HFFc6 (cell line): ENCODE results near the gene EI24. TPM values are rescaled to one million over a fixed set of nuclear protein-coding genes. Genes with fewer than 3 reads are reported as not detected.

Source experiments
- DNase-seq: peaks from one replicate; pipeline ENCODE4 v3.0.0-alpha.2; 2018
- H3K27ac Mint-ChIP-seq: 2 replicates; pipeline ENCODE4 v1.8.0; 2020; ENCODE audit warnings: mild to moderate bottlenecking, mixed read lengths
- H3K27me3 Mint-ChIP-seq: 2 replicates; pipeline ENCODE4 v1.8.0; 2021; ENCODE audit warnings: mild to moderate bottlenecking, moderate library complexity, mixed read lengths; ENCODE audit not compliant: insufficient read depth
- H3K36me3 Mint-ChIP-seq: 2 replicates; pipeline ENCODE4 v1.8.0; 2021; ENCODE audit warnings: low read depth, mixed read lengths
- H3K4me1 Mint-ChIP-seq: 2 replicates; pipeline ENCODE4 v1.8.0; 2020; ENCODE audit warnings: low read depth, mixed read lengths
- H3K4me3 Mint-ChIP-seq: 2 replicates; pipeline ENCODE4 v1.8.0; 2020; ENCODE audit warnings: mild to moderate bottlenecking, moderate library complexity, mixed read lengths
- H3K9me3 Mint-ChIP-seq: 2 replicates; pipeline ENCODE4 v1.8.0; 2020; ENCODE audit warnings: mild to moderate bottlenecking, mixed read lengths
- total RNA-seq, 6 experiments: library from RNA; stranded (reverse); fragmentation: NEBNext Ultra II Directional; extraction: Animal tissue kit (Norgen Biotek cat#: 25700); gene quantifications; 2 replicates in 1 of 6; 3 replicates in 5 of 6; pipeline ENCODE4 v1.2.3, GENCODE V29; 2021
- TF ChIP-seq, protein P1 (sequence below): fragments of 200-600 bp; sonication (generic); IDR thresholded peaks from 2 replicates; pipeline ENCODE4 v1.5.0; 2021; ENCODE audit warnings: antibody characterized with exemption, mild to moderate bottlenecking

The EI24 gene
- total RNA-seq, 6 experiments from 2014 or later: 73.8 to 92.1 (median 86.0) TPM

DNA sequence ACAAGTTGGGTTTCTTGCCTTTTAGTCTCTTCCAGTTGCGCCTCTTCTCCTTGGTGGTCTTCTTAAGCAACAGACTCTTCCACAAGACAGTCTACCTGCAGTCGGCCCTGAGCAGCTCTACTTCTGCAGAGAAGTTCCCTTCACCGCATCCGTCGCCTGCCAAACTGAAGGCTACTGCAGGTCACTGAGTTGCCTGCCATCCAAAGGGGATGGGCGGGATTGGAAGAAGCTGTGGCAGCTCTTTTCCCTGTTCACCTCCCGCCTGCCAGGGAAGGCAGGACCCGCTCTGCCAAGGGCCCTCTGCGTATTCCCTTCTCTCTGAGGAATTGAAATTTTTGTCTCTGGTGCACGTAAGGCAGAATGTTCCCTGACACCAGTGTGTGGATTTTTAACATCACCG, 14.2 kb downstream of the EI24 start:
- Mint-ChIP-seq H3K27ac (no peak overlapping the region), H3K27me3 (peaks cover 1% of the 10 kb centered on the region; the same call in 1 of the 2 replicates), H3K4me3 (no peak overlapping the region), H3K36me3 (peaks cover 26% of the 10 kb centered on the region), H3K9me3 (no peaks in the 10 kb centered on the region), H3K4me1 (peaks cover 11% of the 10 kb centered on the region)
- no peak for DNase-seq
- TF ChIP-seq, protein P1, sequence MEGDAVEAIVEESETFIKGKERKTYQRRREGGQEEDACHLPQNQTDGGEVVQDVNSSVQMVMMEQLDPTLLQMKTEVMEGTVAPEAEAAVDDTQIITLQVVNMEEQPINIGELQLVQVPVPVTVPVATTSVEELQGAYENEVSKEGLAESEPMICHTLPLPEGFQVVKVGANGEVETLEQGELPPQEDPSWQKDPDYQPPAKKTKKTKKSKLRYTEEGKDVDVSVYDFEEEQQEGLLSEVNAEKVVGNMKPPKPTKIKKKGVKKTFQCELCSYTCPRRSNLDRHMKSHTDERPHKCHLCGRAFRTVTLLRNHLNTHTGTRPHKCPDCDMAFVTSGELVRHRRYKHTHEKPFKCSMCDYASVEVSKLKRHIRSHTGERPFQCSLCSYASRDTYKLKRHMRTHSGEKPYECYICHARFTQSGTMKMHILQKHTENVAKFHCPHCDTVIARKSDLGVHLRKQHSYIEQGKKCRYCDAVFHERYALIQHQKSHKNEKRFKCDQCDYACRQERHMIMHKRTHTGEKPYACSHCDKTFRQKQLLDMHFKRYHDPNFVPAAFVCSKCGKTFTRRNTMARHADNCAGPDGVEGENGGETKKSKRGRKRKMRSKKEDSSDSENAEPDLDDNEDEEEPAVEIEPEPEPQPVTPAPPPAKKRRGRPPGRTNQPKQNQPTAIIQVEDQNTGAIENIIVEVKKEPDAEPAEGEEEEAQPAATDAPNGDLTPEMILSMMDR: no peak

DNA sequence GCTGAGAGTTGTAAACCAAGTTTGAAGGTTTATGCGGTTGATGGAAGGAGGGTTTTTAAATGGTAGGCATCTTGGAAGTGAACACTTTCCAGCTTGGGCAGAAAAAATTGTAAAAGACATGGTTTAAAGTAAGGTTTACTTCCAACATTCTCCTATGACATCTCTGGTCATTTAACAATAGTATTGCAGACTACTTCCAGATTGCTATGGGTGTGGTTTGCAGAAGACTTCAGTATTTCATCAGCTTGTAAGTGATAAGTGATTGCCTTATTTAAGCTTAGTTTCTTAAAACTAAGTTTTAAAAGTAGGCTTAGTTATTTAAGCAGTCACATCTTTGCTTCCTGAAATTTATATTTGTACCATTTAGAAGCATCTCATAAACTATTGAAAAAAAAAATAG, 16.2 kb downstream of the EI24 start:
- Mint-ChIP-seq H3K27ac (no peak overlapping the region), H3K4me3 (no peak overlapping the region), H3K4me1 (peaks cover 19% of the 10 kb centered on the region), H3K36me3 (peaks cover 19% of the 10 kb centered on the region), H3K27me3 (peaks cover 1% of the 10 kb centered on the region; the same call in 1 of the 2 replicates), H3K9me3 (no peaks in the 10 kb centered on the region)
- TF ChIP-seq, protein P1: no peak
- no peak for DNase-seq

DNA sequence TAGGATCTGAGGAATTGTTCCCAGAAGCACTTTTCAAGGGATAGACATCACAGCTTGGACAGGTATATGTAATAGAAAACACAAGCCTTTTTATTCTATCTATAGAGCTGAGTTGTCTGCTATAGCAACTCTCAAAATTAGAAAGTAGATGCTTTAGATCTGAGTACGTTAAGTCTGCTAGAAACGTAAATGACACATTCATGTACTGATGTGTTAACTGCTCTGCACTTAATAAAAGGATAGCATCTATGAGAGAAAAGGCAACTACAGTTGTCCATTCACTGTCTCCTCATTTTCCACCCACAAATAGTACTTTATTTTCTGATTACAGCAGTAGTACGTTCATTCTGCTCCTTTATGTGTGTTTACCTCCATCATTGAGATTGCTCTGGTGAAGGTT, 17.3 kb downstream of the EI24 start:
- H3K27me3 Mint-ChIP-seq: peaks cover 1% of the 10 kb centered on the region; the same call in 1 of the 2 replicates
- TF ChIP-seq, protein P1: no peak
- peaks cover 25% of the 10 kb centered on the region for H3K4me1 Mint-ChIP-seq
- no peak overlapping the region for H3K27ac Mint-ChIP-seq
- peaks cover 19% of the 10 kb centered on the region for H3K36me3 Mint-ChIP-seq
- no peak for DNase-seq
- H3K9me3 Mint-ChIP-seq: no peaks in the 10 kb centered on the region
- no peak overlapping the region for H3K4me3 Mint-ChIP-seq

DNA sequence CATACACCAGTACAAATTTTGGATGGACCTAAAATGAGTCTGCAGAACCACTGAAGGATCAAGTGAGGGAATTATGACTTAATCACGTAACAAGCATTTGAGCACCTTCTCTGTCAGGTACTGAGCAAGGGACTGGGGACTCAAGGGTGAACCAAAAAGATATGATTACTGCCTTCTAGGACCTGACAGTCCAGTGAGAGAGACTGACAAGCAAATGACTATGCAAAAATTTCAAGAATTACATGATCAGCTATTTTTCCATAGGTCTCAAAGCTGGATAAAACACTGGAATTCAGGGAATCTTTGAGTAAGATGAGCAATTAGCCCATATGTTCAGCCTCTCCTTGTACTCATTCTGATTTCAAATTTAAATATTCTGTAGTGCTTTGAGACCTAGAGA, 18.2 kb downstream of the EI24 start:
- no peak overlapping the region for H3K27ac Mint-ChIP-seq
- no peaks in the 10 kb centered on the region for H3K9me3 Mint-ChIP-seq
- H3K36me3 Mint-ChIP-seq: peaks cover 19% of the 10 kb centered on the region
- peaks cover 1% of the 10 kb centered on the region; the same call in 1 of the 2 replicates for H3K27me3 Mint-ChIP-seq
- no peak for DNase-seq
- no peak overlapping the region for H3K4me3 Mint-ChIP-seq
- TF ChIP-seq, protein P1: no peak
- peaks cover 27% of the 10 kb centered on the region for H3K4me1 Mint-ChIP-seq

DNA sequence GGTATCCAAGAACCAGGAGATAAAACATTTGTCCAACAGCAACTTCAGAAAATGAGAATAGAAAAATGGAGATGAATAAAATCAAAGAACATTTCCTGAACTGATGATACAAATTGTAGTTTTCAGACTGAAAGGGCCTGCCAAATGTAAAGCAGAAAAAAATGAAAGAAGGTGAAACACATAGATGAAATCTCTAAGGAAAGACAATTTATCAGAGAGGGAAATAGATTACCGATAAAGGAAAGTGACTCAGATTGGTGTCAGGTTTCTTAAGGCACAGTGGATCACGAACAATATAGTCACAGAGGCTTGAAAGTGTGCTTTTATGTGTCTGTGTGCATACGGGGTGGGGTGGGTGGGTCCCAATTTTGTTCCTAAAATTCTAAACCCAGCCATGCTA, 19.2 kb downstream of the EI24 start:
- Mint-ChIP-seq H3K27ac (peak overlapping the region; percentile 1; the same call in 1 of the 2 replicates), H3K4me1 (peaks cover 29% of the 10 kb centered on the region), H3K4me3 (peak overlapping the region; percentile 20), H3K36me3 (peaks cover 22% of the 10 kb centered on the region), H3K27me3 (peaks cover 1% of the 10 kb centered on the region; the same call in 1 of the 2 replicates), H3K9me3 (no peaks in the 10 kb centered on the region)
- TF ChIP-seq, protein P1: no peak
- DNase-seq: no peak
